Right lobe of liver (tissue), 4 donors: ENCODE data around the gene LRP10.

ENCODE experiments used
- CTCF ChIP-seq, 4 donors: fragments of 200-600 bp in 3 of 4; fragments of 450-650 bp in 1 of 4; IDR thresholded peaks; one replicate each; pipeline versions ENCODE4 v1.5.1 to v1.8.0; 2016 to 2022; ENCODE audit warnings: antibody characterized with exemption in 4 of 4, mild to moderate bottlenecking in 2 of 4
- POLR2A ChIP-seq: fragments of 450-650 bp; IDR thresholded peaks from one replicate; pipeline ENCODE4 v1.6.1; 2017; ENCODE audit warnings: antibody characterized with exemption, mild to moderate bottlenecking
- donor health status: DM: no; HTN: no; CAD: no.
- donor health status: DM: no; HTN: no; CAD: no.
- donor health status: DM: no; HTN: yes; CAD: no.

GRCh38 chr14:22856428-22856827 lies 15.1 kb upstream of the LRP10 start:
- TF ChIP-seq CTCF (IDR thresholded peaks at IDR 0.05) (no peak), POLR2A (no peak)
